ENCODE data around the gene TRMU. TPM values are rescaled to one million over a fixed set of nuclear protein-coding genes. Genes with fewer than 3 reads are reported as not detected.

Gene TRMU
- total and polyA plus RNA-seq, 2 of the 8 experiments (the other 6 are each of a cell fraction or from before 2014, with no cell fraction given): 43.4 to 70.6 TPM

DNA sequence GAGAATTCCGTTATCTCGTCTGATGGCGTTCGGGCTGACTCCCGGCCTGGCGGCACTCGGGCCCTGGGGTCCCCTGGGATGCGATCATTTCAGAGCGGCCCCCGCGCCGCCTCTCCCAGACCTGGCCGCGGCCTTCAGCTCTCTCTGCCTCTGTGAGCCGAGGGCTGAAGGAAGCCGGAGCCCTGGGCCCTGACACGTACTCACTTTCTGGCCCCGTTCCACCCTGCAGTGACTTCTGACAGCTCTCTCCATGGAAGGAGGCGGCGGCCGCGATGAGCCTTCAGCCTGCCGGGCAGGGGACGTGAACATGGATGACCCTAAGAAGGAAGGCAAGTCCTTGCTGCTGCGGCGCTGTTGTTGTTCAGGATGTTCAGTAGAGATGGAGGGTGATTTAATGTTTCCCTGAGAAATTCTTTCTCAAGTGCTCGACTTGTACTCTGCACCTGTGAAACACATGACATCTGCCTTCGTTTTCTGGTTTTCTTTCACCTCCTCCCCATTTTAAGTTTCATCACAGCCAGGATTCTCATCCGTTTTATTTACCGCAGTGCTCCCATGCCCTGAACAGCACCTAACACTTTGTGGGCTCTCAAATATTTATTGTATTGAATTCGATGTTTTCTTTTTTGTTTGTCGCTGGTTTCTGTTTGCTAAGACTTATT lies 38.2 kb upstream of the TRMU start:
- H3K4me2 ChIP-seq (ENCODE audit: insufficient read depth in 1 of 2, low read depth in 2 of 2, low read length in 2 of 2): peak overlapping the region; percentile 79 to 96
- no peak for FAIRE-seq
- 11% methylated on average over 31 of the region's 32 CpGs; no CpG with 5 or more reads in 1 of the 2 experiments for WGBS, 2 experiments (ENCODE audit: extremely low coverage in 1 of 2, insufficient coverage in 1 of 2, insufficient read length in 1 of 2, insufficient replicate concordance in 2 of 2, low coverage in 1 of 2, low lambda C conversion rate in 2 of 2, missing lambda C conversion rate in 1 of 2)
- H3K23ac ChIP-seq (ENCODE audit: insufficient read length): no peak overlapping the region
- H3K27ac ChIP-seq (ENCODE audit: low read depth, low read length): no peak overlapping the region; the same call in 1 of the 2 replicates
- peaks cover 4 to 11% (median 5%) of the 10 kb centered on the region in 4 experiments; a peak in 4 of 7 replicates for H3K4me1 ChIP-seq (replicated peaks in 1 of 4; ENCODE audit: control insufficient read depth in 3 of 4, insufficient read depth in 4 of 4, low read length in 3 of 4)
- H3K79me1 ChIP-seq (ENCODE audit: low read depth, low read length): peaks cover 4% of the 10 kb centered on the region; the same call in 1 of the 2 replicates
- H3K23me2 ChIP-seq (ENCODE audit: low read depth, low read length): peaks cover 14% of the 10 kb centered on the region
- no peak overlapping the region for H2BK20ac ChIP-seq (ENCODE audit: low read length)
- peak overlapping the region in 3 of 4 experiments; percentile 25 to 35 (median 26); a peak in 5 of 7 replicates for H3K9ac ChIP-seq (replicated peaks in 1 of 4; ENCODE audit: extremely low read depth in 1 of 4, low read depth in 3 of 4, low read length in 3 of 4)
- no peak overlapping the region for H2BK12ac ChIP-seq (ENCODE audit: low read depth, low read length)
- no peaks in the 10 kb centered on the region for H3K27me3 ChIP-seq (replicated peaks in 1 of 4; ENCODE audit: control insufficient read depth in 3 of 4, extremely low read depth in 1 of 4, insufficient read depth in 3 of 4, low read length in 3 of 4)
- H2BK5ac ChIP-seq (ENCODE audit: low read depth, low read length): no peak overlapping the region
- peak overlapping the region; percentile 56 to 87 (median 76) for H3K4me3 ChIP-seq (ENCODE audit: extremely low read depth in 1 of 4, insufficient read depth in 2 of 4, low read depth in 3 of 4, low read length in 4 of 4)
- H4K20me1 ChIP-seq (replicated peaks in 1 of 2; ENCODE audit: control insufficient read depth in 1 of 2, insufficient read depth in 2 of 2, low read length in 2 of 2): peaks cover 4 to 6% of the 10 kb centered on the region in 2 experiments
- no peak overlapping the region for H2AK5ac ChIP-seq (ENCODE audit: low read depth, low read length)
- no peak overlapping the region for H2BK15ac ChIP-seq (ENCODE audit: low read length)
- H4K8ac ChIP-seq (ENCODE audit: extremely low read depth, insufficient read depth, low read length): no peak overlapping the region; the same call in 1 of the 2 replicates
- CTCF ChIA-PET (ENCODE audit: partially characterized antibody): no interaction called here
- H2AFZ ChIP-seq (ENCODE audit: low read length): no peak overlapping the region
- H3K4ac ChIP-seq (replicated peaks; ENCODE audit: insufficient read length, low read depth, low read length): no peak overlapping the region
- H4K91ac ChIP-seq (replicated peaks; ENCODE audit: insufficient read length, low read length): no peak overlapping the region
- no peaks in the 10 kb centered on the region for H3K9me3 ChIP-seq (ENCODE audit: insufficient read depth in 2 of 2, low read depth in 1 of 2, low read length in 1 of 2)
- no peak overlapping the region for H3K18ac ChIP-seq (ENCODE audit: extremely low read depth, low read length)
- peaks cover 8 to 26% (median 17%) of the 10 kb centered on the region in 4 experiments; a peak in 7 of 8 replicates for H3K36me3 ChIP-seq (ENCODE audit: control insufficient read depth in 2 of 4, insufficient read depth in 4 of 4, low read length in 3 of 4)
- no peak for DNase-seq (ENCODE audit: low read depth in 1 of 2, low spot score in 2 of 2)
- no peak overlapping the region for H2BK120ac ChIP-seq (replicated peaks; ENCODE audit: low read depth, low read length)
- H3K56ac ChIP-seq (replicated peaks; ENCODE audit: insufficient read length, low read depth, low read length): no peak overlapping the region
- H3K79me2 ChIP-seq (ENCODE audit: control insufficient read depth in 1 of 2, insufficient read depth in 2 of 2, low read length in 2 of 2): peaks cover 0 to under 1% of the 10 kb centered on the region in 2 experiments; a peak in 1 of 4 replicates
- POLR2A ChIA-PET (ENCODE audit: partially characterized antibody): interaction anchor here (0.7 to 2.2 kb wide), 7 partner anchors 10 to 163 kb away, joined by 3 to 10 read pairs (median 4); partner anchors contain the start of gene TTC38
- H3K14ac ChIP-seq (ENCODE audit: insufficient read length): no peak overlapping the region
- no peak overlapping the region for H4K5ac ChIP-seq (ENCODE audit: insufficient read length, low read depth, low read length)
- TF ChIP-seq SIN3A (conservative IDR thresholded peaks at IDR 0.05 in 1 of 2, IDR thresholded peaks at IDR 0.05 in 1 of 2; ENCODE audit: low read depth in 1 of 2, low read length in 2 of 2): peak in 1 of 2 experiments; percentile 62; a peak in 2 of 4 replicates
- TF ChIP-seq KDM4A (IDR thresholded peaks at IDR 0.05; ENCODE audit: low read depth, low read length, severe bottlenecking): peak; percentile 41
- TF ChIP-seq, protein P1, sequence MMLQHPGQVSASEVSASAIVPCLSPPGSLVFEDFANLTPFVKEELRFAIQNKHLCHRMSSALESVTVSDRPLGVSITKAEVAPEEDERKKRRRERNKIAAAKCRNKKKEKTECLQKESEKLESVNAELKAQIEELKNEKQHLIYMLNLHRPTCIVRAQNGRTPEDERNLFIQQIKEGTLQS (IDR thresholded peaks at IDR 0.05; ENCODE audit: insufficient read depth, low read depth, low read length): no peak
- TF ChIP-seq ASH2L (IDR thresholded peaks at IDR 0.05; ENCODE audit: low read length): peak; percentile 9
- TF ChIP-seq SIX5 (IDR thresholded peaks at IDR 0.05; ENCODE audit: low read depth, low read length): no peak
- no peak for TF ChIP-seq BACH1 (IDR thresholded peaks at IDR 0.05; ENCODE audit: low read length)
- 0 out of 2 replicates have a peak, but pooled peaks have one; percentile 28 for TF ChIP-seq KDM5A (IDR thresholded peaks at IDR 0.05; ENCODE audit: low read length)
- TF ChIP-seq SAP30 (IDR thresholded peaks at IDR 0.05; ENCODE audit: insufficient read depth, insufficient replicate concordance, low read length): peak; percentile 91
- TF ChIP-seq CTBP2 (IDR thresholded peaks at IDR 0.05; ENCODE audit: borderline replicate concordance, insufficient read depth, insufficient read length, low read length): no peak
- TF ChIP-seq SP4 (IDR thresholded peaks at IDR 0.05; ENCODE audit: low read length): no peak
